ENCODE results near the gene SFRP2.

SFRP2 gene

DNA sequence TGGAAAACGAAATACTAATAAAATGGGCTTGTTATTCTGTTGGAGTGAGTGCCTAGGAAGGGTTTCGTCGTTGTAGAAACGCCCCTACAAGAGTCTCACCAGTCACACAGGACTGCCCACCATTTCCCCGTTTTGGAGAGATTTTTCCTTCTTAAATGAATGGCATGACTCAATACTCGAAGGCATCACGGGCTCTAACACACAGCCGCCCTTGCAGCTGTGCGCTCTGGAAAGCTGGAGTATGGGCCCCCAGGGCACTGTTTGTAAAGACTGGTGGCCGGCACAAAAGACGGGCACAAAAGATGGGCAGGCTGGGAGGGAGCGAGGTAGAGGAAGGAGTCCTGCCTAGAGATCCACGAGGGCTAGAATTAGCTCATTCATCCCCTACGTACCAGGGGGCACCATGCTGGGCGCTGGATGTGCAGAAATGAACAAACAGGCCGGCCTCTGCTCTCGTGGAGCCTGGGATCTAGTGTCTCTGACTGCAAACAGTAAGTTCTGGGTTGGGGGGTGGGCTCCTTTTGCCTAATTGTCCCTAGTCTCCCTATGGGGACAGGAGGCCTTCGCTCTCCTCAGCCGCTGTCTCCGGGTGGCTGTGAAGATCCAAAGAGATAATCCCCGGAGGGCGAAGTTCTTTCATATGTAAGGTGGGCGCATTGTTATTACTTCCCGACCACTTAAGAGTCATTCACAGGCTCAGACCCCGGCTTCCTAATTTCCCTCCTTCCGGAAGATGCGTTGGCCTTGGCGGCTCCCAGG is 1.0 kb upstream of the SFRP2 start:
- peaks cover 91% of the 10 kb centered on the region for H3K27me3 Mint-ChIP-seq
- no peaks in the 10 kb centered on the region for H3K9me3 Mint-ChIP-seq
- H3K4me3 Mint-ChIP-seq = peak overlapping the region; percentile 35
- peaks cover 42% of the 10 kb centered on the region for H3K4me1 Mint-ChIP-seq (ENCODE audit: low read depth)
- H3K27ac Mint-ChIP-seq = no peak overlapping the region
- H3K36me3 Mint-ChIP-seq (ENCODE audit: low read depth) = no peaks in the 10 kb centered on the region
- DNase-seq = peak; percentile 45

GRCh38 chr4:153788051-153788412 is 851 bp downstream of the SFRP2 start:
- no peaks in the 10 kb centered on the region for H3K36me3 Mint-ChIP-seq (ENCODE audit: low read depth)
- H3K4me3 Mint-ChIP-seq = peak overlapping the region; percentile 55

GRCh38 chr4:153787575-153787974 is 1.3 kb downstream of the SFRP2 start:
- H3K9me3 Mint-ChIP-seq = no peaks in the 10 kb centered on the region
- H3K4me1 Mint-ChIP-seq (ENCODE audit: low read depth) = peaks cover 40% of the 10 kb centered on the region
- no peak overlapping the region for H3K4me3 Mint-ChIP-seq
- no peak for DNase-seq
- no peak overlapping the region for H3K27ac Mint-ChIP-seq
- peaks cover 82% of the 10 kb centered on the region for H3K27me3 Mint-ChIP-seq
- no peaks in the 10 kb centered on the region for H3K36me3 Mint-ChIP-seq (ENCODE audit: low read depth)

More at GRCh38 chr4:153788051-153788412, 851 bp downstream of the SFRP2 start:
- peaks cover 42% of the 10 kb centered on the region for H3K4me1 Mint-ChIP-seq (ENCODE audit: low read depth)
- no peak for DNase-seq
- H3K27ac Mint-ChIP-seq = no peak overlapping the region
- no peaks in the 10 kb centered on the region for H3K9me3 Mint-ChIP-seq
- H3K27me3 Mint-ChIP-seq = peaks cover 83% of the 10 kb centered on the region

DNA sequence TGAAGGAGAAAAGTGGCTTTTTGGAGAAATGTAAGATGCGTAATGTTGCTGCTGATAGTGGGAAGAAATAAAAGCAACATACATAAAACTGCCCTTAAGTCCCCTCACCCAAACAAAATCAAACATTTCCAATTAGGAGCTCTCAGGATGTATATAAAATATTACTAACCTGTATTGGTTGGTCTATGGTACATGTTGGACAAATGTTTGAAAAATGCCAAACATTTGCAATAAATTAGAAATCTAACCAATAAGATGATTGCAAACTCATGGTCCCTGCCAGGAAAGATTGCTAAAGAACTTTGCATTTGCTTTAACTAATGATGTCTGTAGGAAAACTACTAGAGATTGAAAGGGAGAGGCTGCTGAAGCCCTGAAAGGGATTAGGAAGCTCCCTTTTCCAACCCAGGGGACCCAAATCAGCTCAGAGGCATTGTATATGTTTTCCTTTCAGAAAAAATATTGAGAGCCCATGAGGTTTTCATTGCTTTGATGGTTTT is 1.8 kb downstream of the SFRP2 start:
- Mint-ChIP-seq H3K36me3 (ENCODE audit: low read depth) (no peaks in the 10 kb centered on the region), H3K9me3 (no peaks in the 10 kb centered on the region), H3K4me1 (ENCODE audit: low read depth) (peaks cover 35% of the 10 kb centered on the region), H3K27me3 (peaks cover 80% of the 10 kb centered on the region), H3K4me3 (no peak overlapping the region), H3K27ac (no peak overlapping the region)
- DNase-seq = no peak

DNA sequence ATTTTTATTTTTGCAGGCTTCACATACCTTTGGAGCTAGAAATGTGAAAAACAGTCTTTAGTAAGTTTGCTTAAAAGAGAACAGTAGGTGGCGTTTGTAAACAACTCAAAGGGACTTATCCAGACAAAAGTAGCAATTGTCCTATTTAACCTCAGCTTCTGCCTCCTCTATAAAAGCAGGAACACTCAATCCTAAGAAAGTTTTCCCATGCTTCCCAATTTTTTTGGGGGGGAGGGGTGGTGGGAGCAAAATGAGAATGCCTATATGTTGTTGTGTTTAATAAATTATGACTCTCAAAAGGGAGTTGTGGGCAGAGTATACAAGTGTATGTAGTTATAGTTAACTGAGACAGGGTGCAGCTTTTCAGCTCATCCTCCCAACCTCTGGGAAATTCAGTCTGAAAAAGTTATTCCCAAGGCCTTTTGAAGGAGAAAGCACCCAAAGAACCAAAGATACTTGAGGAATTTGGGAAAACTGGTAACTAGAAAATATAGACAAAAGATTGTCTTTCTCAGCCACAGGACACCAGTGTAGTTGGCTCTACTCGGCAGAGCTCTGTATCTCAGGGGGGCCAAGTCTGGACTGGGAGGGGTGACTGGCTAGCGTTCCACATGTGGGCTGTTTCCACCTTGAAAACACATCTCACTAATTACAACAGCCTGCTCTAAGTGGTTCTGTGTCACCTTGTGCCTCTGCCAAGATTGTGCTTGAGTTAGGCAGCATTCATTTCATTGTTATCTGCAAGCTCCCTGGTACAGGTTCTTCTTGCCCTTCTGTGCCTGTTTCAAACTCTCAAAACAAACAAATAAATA is 2.8 kb downstream of the SFRP2 start:
- DNase-seq = no peak
- no peaks in the 10 kb centered on the region for H3K36me3 Mint-ChIP-seq (ENCODE audit: low read depth)
- peaks cover 25% of the 10 kb centered on the region for H3K4me1 Mint-ChIP-seq (ENCODE audit: low read depth)
- H3K27ac Mint-ChIP-seq = no peak overlapping the region
- H3K9me3 Mint-ChIP-seq = no peaks in the 10 kb centered on the region
- no peak overlapping the region for H3K4me3 Mint-ChIP-seq
- H3K27me3 Mint-ChIP-seq = peaks cover 80% of the 10 kb centered on the region

DNA sequence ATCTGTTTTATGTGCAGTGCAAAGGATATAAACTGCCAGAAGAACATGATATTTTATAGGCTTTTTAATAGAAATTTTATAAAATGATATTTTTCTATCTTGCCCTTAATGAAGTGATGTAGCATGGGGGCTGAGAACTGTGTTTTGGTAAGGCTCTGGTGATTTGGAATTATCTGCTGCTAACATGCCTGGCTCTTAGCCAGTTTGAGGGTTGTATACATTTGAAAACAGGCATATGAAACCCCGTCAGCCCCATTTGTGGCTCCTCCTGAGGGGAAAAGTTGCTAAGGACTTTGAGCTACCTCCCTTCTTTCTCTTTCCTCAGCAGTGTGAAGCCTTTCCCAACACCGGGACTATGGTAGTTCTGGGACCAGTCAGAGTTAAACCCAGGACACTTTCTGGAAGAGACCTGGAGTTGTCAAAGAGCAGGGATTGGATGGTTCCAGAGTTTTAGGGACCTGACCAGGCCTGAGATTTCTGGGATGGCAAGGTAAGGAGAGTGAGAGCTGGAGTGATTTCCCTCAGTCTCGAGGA is 4.7 kb downstream of the SFRP2 start:
- Mint-ChIP-seq H3K4me1 (ENCODE audit: low read depth) (peaks cover 10% of the 10 kb centered on the region), H3K4me3 (no peak overlapping the region), H3K27ac (no peak overlapping the region), H3K36me3 (ENCODE audit: low read depth) (no peaks in the 10 kb centered on the region), H3K9me3 (no peaks in the 10 kb centered on the region), H3K27me3 (peaks cover 68% of the 10 kb centered on the region)
- no peak for DNase-seq

- no peak for DNase-seq
- Mint-ChIP-seq H3K4me1 (ENCODE audit: low read depth) (no peaks in the 10 kb centered on the region), H3K4me3 (no peak overlapping the region), H3K27me3 (peaks cover 61% of the 10 kb centered on the region), H3K9me3 (peaks cover 3% of the 10 kb centered on the region), H3K27ac (no peak overlapping the region), H3K36me3 (ENCODE audit: low read depth) (no peaks in the 10 kb centered on the region)
Observed at GRCh38 chr4:153782581-153782980, 6.3 kb downstream of the SFRP2 start.

- peaks cover 59% of the 10 kb centered on the region for H3K27me3 Mint-ChIP-seq
- H3K36me3 Mint-ChIP-seq (ENCODE audit: low read depth) = no peaks in the 10 kb centered on the region
- H3K4me1 Mint-ChIP-seq (ENCODE audit: low read depth) = no peaks in the 10 kb centered on the region
- DNase-seq = no peak
- no peak overlapping the region for H3K4me3 Mint-ChIP-seq
- peaks cover 3% of the 10 kb centered on the region for H3K9me3 Mint-ChIP-seq
- H3K27ac Mint-ChIP-seq = no peak overlapping the region
Observed at GRCh38 chr4:153781717-153782416, 7.0 kb downstream of the SFRP2 start.

GRCh38 chr4:153781280-153781679 is 7.6 kb downstream of the SFRP2 start:
- peaks cover 56% of the 10 kb centered on the region for H3K27me3 Mint-ChIP-seq
- no peak for DNase-seq
- H3K4me1 Mint-ChIP-seq (ENCODE audit: low read depth) = no peaks in the 10 kb centered on the region
- no peak overlapping the region for H3K4me3 Mint-ChIP-seq
- H3K27ac Mint-ChIP-seq = no peak overlapping the region
- peaks cover 3% of the 10 kb centered on the region for H3K9me3 Mint-ChIP-seq
- no peaks in the 10 kb centered on the region for H3K36me3 Mint-ChIP-seq (ENCODE audit: low read depth)

DNA sequence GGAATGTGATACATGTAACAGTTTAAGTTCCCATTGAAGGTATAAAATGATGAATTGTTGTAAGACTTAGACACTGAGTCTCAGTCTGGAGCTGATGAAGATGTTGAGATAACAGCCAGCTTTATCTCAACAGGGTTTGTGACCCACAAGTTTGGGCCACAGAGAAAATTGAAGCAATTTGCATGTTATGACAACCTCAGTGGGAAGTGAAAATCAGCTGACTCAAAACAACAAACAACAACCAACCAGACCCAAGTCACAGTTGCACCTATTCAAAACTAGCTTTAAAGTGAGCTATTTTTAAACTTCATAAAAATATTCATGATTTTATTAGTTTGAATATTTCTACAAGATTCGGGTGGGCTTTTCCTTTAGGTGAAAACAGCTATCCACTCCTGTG is 8.0 kb downstream of the SFRP2 start:
- Mint-ChIP-seq H3K36me3 (ENCODE audit: low read depth) (no peaks in the 10 kb centered on the region), H3K27ac (no peak overlapping the region), H3K4me3 (no peak overlapping the region), H3K4me1 (ENCODE audit: low read depth) (no peaks in the 10 kb centered on the region), H3K27me3 (peaks cover 52% of the 10 kb centered on the region), H3K9me3 (peaks cover 3% of the 10 kb centered on the region)
- DNase-seq = no peak

- H3K36me3 Mint-ChIP-seq (ENCODE audit: low read depth) = no peaks in the 10 kb centered on the region
- H3K4me3 Mint-ChIP-seq = no peak overlapping the region
- H3K27ac Mint-ChIP-seq = no peak overlapping the region
- peaks cover 47% of the 10 kb centered on the region for H3K27me3 Mint-ChIP-seq
- peaks cover 3% of the 10 kb centered on the region for H3K9me3 Mint-ChIP-seq
- no peaks in the 10 kb centered on the region for H3K4me1 Mint-ChIP-seq (ENCODE audit: low read depth)
- no peak for DNase-seq
Observed at GRCh38 chr4:153780221-153780620, 8.7 kb downstream of the SFRP2 start.

DNA sequence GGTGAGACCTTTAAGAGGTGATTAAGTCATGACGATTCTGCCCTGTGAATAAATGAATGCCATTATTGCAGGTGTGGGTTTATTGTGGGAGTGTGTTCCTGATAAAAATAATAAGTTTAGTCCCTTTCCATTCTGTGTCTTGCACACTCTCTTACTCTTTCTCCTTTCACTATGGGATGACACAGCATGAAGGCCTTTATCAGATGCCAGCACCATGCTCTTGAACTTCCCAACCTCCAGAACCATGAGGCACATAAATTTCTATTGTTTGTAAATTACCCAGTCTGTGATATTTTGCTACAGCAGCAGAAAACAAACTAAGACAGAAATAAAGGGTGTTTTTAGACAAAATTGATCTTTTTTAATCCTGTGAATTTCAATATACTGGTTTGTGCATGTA is 10.5 kb downstream of the SFRP2 start:
- H3K4me1 Mint-ChIP-seq (ENCODE audit: low read depth) = no peaks in the 10 kb centered on the region
- peaks cover 47% of the 10 kb centered on the region for H3K27me3 Mint-ChIP-seq
- no peak overlapping the region for H3K27ac Mint-ChIP-seq
- H3K4me3 Mint-ChIP-seq = no peak overlapping the region
- no peaks in the 10 kb centered on the region for H3K36me3 Mint-ChIP-seq (ENCODE audit: low read depth)
- no peak for DNase-seq
- peaks cover 3% of the 10 kb centered on the region for H3K9me3 Mint-ChIP-seq

DNA sequence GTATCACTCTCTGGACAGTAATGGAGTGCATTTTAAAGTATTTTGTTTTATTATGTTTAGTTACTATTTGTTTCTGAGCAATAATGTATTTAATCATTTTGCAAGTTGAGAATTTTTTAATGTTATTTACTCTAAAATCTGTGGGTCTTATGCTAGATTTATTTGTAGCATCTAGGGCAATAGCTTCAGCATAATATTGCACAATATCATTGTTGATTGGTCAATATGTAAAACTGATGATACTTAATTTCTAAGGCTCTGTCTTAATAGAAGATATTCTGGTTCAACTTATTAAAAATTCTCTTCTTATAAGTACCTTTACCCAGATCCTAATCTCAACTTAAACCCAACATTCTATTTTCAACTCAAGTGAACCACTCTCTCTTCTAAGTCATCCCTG is 11.5 kb downstream of the SFRP2 start:
- no peak for DNase-seq
- Mint-ChIP-seq H3K4me1 (ENCODE audit: low read depth) (no peaks in the 10 kb centered on the region), H3K4me3 (no peak overlapping the region), H3K27ac (no peak overlapping the region), H3K36me3 (ENCODE audit: low read depth) (no peaks in the 10 kb centered on the region), H3K9me3 (peaks cover 3% of the 10 kb centered on the region), H3K27me3 (peaks cover 46% of the 10 kb centered on the region)

DNA sequence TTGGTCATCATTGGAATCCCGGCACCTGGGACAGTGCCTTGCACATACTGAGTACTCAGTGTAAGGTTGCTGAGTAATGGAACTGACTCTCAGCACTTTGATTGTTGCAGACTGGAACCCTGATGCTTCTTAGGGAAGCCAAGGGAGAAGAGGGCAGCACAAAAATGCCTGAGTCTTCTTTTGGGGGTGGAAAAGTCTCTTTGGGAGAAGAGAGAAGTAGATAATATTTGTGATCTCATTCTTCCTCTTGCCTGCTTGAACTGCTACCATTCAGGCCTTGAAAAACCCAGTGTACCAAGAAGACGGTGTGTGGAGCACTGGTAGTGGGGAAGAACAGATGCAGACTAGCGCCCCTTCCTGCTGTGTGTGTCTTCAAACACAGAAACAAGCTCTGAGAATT is 12.3 kb downstream of the SFRP2 start:
- Mint-ChIP-seq H3K4me3 (no peak overlapping the region), H3K4me1 (ENCODE audit: low read depth) (peaks cover 2% of the 10 kb centered on the region), H3K9me3 (peaks cover 3% of the 10 kb centered on the region), H3K27ac (no peak overlapping the region), H3K36me3 (ENCODE audit: low read depth) (no peaks in the 10 kb centered on the region), H3K27me3 (peaks cover 41% of the 10 kb centered on the region)
- no peak for DNase-seq
